ENCODE measurements around the gene ANKS3.

The ANKS3 gene

DNA sequence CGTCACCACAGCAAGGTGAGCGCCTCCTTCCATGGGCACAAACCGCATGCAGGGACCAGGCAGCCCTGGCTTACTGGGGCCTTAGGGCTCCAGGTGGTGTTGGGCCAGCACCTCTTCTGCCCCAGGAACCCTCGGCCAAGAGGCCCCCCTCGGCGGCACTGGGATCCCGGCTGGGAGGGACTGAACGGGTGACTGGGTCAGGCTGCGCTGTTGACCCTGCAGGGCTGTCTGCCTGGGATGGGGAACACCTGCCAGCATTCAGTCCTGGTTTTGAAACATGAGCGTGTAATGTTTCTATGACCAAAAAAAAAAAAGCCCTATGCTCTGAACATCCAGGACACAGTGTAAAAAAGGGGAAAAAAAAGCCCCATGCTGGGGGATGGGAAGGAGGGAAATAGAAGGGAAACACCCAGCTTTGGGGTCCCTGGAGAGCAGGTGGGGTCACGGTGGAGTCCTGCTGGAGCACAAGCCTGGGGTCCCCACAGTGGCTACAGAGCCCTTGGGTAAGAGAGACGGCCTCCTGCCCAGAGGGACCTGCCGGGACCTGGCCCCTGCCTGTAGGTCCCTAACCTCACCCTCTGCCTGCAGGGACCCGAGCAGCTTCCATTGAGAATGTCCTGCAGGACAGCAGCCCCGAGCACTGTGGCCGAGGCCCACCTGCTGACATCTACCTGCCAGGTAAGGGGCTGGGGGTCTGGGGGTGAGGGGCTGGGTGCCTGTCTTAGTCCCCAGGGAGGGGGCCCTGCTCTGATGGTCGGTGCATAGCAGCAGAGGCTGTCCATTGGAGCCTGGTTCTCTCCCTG lies 50.6 kb downstream of the ANKS3 start:
- DNase-seq, result no peak

DNA sequence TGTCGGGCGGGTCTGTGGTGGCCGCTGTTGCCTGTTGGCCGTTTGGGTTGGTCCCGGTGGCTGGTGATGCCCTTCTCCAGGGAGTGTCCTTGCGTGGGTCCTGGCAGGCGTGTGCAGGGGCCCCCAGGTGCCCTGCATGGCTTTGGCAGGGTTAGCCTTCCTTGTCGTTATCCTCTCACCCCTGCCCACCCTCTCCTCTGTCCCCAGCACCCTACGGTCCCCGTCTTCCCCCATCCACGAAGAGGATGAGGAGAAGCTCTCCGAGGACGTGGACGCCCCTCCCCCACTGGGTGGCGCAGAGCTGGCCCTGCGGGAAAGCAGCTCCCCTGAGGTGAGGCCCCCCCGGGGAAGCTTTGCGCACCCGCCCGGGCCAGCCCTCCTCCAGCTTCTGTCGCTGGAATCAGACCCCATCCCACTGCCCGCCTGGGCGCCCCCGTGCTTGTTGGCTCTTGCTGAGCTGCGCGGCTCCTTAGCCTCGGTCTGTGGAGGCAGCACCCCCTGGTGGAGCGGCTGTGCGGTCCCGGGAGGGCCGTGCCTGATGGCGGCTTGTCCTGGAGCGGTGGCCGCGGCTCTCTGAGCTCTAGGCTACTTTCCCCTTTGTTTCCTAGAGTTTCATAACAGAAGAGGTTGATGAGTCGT lies 51.3 kb downstream of the ANKS3 start:
- DNase-seq, result no peak

DNA sequence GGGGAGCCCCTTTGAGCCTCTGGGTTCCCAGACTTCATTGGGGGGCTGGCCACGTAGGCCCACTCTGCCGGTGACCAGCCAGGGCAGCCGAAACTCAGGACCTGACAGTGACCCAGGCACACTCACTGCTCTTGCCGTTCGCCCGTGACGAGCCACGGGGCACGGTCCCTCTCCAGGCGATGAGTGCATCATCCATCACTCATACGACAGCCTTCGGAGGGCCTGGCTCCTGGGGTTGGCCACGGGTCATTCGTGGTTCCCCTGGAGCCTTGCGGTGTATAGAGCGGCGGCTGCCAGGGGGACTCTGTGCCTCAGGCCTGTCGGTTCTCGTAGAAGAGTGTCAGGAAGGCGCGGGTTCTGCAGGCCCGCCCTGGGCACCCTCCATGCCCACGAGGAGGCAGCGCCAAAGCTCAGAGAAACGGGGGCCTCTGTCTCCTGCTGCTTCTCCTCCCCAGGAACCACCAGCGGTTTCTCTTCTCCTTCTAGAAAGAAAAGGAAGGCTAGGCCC lies 51.9 kb downstream of the ANKS3 start:
- DNase-seq, result no peak

DNA sequence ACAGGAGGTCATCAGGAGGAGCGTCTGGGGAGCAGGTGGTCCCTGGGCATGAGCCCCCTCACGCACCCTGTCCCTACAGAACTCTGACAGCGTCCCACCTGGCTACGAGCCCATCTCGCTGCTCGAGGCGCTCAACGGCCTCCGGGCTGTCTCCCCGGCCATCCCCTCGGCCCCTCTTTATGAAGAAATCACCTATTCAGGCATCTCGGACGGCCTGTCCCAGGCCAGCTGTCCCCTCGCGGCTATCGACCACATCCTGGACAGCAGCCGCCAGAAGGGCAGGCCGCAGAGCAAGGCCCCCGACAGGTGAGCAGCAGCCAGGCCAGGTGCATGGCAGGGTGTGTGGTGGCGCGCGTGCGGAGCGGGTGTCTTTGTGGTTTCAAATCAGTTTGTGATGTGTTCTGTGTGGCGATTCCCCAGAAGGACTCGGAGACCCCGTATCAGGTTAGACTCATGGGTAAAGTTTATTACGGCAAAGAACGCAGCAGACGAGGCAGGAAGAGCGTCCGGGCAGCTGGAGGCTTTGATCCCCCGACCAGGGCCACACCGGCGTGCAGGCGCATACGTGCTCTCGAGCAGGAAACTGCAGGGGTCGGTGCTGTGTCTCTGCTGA lies 52.5 kb downstream of the ANKS3 start:
- DNase-seq, result no peak

DNA sequence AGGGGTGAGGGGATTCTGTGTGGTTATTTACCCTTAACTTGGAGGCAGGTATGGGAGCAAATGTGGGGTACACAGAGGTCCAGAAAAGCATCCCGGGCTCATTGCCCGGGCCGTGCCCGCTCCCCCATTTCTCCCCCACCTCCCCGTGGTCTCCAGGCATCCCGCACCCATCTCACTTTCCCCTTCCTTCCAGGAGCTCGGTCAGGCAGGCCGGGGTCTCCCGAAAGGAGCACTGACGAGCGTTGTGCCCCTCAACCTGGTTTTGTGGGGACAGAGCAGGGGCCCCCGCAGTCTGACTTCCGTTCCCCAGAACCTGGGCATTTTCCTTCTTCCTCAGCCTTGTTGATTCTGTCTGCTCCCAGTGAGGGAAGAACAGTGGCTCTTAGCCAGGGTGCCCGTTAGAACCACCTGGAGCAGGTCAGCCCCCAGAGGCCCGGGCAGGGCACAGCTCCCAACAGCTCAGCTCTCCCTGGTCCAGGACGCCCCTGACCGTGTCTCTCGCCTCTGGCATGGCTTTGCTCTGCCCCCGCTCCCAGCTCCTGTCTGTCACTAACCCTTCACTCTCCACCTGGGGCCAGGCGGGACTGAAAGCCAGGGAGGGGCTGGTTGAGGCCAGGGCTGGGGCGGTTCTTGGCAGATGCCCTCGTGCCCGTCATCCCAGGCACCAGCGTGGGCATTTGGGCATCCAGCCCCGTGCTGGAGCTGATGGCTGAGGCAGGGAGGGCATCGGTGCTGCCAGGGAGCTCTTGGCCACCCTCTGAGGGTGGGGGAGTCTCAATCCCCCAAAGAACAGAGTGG lies 53.2 kb downstream of the ANKS3 start:
- DNase-seq, result no peak

DNA sequence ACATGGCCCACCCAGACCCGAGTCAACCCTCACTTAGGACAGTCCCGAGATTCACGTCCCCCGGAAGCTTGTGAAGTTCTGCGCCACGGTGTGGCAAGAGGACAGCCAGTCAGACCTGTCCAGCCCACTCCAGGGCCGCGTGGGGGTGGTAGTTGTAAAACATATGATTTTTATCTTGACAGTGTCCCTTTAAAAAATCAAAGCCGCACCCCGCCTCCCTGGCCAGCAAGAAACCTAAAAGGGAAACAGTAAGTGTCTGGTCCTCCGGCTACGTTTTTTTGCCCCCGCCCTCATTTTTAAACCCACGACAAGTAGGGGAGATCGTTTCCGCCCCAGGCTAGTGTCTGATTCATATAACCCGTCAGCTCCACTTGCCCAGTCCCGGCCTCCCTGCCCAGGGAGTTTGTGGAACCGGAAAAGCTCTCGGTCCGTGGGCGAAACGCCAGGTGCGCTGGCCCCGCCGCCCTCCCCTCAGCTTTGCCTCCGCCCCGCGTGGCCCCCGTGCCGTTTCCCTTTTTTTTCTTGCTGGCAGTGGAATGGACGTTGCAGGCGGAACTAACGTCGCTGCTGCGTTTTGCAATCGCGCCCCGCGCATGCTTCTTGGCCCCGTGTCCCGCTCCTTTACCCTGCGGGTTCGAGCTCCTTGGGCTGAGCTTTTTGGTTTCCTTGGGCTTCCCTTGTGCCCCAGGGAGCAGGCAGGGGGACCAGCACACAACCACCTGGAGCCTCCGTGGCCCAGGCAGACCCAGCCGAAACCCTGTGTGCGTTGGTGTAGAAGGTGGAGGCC lies 54.0 kb downstream of the ANKS3 start:
- DNase-seq, result no peak

DNA sequence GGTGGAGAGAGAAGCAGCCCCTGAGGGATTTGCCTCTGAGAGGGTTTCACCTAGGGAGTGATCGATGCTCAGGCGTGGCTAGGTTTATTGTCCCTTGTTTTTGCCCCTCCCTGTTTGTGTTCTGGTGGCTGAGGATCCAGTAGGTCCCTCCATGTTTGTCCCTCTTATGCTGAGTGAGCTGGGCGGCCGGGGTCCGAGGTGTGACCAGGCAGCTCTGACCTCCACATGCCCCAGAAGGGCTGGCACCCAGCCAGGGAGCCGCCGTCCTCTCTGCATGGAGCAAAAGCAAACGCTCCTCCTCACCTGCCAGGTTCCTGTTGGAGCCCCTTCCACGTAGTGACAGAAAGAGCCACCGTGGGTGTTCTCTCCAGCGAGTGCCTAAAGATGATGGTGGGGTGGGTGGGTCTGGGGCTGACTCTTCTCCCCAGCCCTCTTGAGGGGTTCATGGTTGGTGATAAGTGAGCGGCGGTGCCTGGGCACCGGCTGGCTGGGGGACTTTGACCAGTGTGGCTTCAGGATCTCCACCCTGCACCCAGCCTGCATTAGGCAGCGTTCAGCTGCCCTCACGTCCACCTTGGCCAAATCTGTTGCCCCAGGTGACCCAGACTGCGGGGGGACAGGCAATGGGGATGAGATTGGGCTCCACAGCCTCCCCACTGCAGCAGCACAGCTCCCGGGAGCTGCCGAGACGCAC lies 54.8 kb downstream of the ANKS3 start:
- no peak for DNase-seq

DNA sequence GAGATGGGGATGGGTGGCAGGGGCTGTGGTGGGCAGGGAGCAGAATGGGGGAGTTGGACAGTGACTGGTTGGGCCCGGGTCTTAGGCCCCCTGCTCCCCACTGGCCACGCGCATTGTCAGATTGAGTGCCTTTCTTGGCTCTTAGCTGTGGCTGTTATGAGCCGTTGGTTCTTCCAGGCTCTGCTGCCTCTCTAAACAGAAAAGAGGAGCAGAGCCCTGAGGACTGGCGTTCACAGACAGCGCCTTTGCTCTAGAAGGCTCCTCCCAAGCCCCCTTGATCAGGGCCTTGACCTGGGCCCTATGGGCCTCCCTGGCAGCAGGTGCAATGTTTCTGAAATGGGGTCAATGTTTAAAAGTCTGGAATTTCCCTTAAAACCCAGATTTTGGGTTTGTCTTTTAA lies 55.5 kb downstream of the ANKS3 start:
- DNase-seq, result no peak

DNA sequence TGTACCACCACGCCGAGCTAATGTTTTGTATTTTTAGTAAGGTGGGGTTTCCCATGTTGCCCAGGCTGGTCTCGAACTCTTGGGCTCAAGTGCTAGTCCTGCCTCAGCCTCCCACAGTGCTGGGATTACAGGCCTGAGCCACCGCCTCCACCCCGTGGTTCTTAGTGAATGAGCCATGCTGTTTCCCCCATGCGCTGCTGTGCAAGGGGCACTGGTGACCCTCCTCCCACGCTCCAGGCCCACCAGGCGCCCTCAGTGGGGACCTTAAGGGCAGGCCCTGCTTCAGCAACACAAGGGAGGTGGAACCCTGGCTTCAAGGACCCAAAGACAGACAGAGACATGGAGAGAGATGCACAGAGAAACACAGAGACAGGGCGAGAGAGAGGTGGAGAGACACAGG lies 56.1 kb downstream of the ANKS3 start:
- DNase-seq, result no peak

DNA sequence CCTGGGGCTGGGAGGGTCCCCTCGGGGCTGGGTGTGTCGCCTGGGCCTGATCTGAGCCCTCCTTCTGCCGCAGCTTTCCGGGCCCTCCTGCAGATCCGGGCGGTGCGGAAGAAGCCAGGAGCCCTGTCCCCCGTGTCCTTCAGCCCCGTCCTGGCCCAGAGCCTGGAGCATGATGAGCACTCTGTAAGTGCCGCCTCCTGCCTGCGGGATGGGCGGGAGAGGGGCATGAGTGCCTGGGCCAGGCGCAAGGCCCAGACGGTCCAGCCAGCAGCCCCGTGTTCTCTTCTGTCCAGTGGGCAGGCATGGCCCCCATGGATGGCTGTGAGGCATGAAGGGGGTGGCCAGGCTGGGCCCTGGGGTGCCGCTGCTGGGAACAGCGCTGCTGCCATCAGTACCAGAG lies 56.7 kb downstream of the ANKS3 start:
- no peak for DNase-seq

DNA sequence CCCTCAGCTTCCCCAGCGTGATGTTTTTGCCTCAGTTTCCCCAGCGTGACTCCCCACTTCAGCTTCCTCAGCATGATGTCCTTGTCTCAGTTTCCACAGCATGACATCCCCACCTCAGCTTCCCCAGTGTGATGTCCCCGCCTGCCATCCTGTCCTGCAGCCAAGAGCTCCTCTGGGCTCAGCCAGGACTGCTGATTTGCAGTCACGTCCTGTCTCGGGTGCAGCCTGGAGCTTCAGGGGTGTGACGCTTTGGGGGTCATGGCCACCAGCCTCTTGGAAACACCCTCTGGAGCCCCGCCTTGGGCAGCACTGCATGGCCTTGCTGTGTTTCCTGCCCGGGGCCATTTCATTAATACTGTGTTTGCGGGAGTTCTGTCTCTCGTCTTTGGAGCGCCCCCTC lies 57.2 kb downstream of the ANKS3 start:
- no peak for DNase-seq

DNA sequence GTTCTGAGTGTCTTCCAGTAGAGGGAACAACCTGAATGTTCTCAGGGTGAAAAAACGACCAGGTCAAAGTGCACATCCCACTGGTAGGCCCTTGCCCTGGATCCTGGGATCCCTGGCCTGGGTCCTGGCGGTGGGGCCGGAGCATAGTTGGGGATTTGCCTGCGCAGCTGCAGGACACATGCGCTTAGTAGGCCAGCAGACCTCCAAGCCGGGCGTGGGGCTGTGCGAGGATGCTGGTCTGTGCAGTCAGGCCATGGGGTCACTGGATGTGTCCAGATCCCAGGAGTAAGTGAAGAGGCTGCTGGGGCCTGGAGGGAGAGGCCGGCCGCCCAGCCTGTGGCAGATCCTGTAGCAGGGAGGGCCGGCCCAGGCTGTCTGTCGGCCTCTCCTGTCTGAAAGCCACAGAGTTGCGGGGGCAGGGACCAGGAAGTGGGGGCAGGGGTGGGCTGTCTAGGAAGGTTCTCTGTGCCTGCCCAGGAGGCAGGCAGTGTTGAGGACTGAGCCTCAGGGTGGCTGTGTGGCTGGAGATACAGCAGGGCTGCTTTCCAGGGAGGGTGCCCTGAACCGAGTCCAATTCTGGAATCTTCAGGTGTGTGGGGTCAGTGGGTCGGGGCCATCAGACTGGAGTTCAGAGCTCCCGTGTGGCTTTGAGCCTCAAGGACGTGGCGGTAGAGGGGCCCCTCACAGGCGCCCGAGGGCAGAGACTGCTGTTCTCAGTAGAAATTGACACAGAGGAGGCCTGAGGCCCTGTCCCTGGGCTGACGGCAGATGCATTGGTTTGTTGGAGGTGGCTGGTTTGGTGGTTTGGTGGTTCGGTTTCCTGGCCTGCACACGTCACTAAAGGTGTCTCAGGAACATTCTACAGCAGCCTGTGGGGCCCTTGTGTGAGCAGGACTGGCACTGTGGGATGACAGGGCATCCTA lies 57.9 kb downstream of the ANKS3 start:
- DNase-seq, result peak; percentile 51

DNA sequence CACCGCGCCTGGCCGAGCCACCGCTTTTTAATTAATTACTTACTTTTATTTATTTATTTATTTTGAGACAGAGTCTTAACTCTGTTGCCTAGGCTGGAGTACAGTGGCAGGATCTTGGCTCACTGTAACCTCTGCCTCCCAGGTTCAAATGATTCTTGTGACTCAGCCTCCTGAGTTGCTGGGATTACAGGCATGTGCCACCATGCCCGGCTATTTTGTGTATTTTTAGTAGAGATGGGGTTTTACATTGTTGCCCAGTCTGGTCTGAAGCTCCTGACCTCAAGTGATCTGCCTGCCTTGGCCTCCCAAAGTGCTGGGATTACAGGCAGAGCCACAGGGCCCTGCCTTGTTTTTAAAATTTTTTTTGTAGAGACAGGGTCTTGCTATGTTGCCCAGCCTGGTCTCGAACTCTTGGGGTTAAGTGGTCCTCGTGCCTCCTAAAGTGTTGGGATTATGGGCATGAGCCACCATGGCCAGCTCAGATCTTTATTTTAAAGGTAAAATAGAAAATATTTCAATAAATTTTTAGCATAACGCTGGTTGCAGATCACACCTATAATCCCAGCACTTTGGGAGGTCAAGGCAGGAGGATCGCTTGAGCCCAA lies 59.0 kb downstream of the ANKS3 start:
- DNase-seq, result no peak

DNA sequence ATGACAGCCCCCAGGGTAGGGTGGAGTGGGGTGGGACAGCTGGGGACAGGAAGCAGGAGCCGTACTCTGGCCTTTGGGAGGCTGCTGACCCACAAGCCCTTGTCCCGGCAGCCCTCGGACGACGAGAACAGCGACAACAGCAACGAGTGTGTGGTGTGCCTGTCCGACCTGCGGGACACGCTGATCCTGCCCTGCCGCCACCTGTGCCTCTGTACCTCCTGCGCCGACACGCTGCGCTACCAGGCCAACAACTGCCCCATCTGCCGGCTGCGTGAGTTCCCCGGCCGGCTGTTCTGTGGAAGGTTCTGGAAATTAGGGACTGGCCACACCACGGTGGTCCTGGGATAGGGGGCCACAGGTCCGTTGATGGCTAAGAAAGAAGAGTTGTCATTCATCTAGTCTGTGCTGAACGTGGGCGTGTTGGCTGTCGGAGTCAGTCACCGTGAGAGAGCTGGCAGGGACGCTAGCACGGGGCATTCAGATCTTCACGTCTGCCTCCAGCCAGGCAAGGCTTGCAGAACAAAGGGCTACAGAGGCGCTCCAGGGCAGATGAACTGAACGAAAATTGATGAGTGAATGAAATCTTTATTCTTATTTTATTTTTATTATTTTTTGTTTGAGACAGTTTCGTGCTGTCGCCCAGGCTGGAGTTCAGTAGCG lies 60.6 kb downstream of the ANKS3 start:
- no peak for DNase-seq

DNA sequence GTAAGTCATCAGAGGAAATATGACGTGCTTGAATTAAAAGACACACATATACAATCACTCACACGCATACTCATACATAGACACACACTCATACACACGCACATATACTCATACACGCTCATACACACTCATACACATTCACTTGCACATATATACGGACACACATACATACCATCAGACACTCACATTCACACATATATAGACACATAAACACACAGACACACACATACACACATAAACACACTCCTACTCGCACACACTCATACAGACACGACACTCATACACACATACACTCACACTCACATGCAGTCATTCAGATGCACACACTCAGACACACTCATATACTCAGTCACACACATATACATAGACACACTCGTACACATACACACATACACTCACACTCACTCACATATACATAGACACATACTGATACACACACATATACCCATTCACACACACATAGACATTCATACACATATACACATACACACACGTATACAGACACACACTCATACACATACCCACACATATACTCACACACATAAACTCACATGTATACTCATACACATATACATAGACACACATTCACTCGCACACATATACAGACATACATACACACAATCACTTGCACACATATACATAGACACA lies 65.6 kb downstream of the ANKS3 start:
- DNase-seq, result no peak

DNA sequence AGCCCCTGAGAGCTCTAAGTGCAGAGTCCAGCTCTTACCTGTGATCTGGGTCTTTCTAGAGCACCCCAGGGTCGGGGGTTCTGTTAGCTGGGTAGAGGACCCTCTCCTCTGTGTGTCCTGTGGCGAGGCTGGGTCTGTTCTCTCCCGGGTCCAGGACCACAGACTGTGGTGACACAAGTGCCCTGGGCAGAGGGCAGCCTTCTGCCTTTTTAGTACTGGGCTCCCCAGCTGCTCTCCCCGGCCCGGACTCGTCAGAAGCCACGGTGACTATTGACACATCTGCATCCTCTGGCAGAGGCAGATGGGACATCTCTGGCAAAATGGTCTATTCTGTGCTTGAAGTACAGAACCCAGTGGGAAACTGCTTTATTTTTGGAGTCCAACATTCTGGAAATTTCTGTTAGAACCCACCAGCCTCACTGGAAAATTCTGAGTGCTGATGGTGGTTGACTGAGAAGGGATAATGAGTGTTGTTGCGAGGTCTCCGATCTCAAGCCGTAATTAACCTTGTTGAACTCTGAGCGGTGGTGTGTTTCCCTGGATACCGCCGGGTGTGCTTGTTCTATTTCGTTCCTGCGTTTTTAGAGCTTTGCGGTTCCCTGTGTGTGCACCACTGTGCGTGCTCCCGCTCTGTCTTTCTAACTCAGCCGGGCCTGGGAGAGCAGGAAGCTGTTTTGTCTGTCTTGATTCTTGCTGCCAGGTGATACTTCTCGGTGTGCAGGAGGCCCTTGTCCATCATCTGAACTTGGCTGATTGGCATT lies 66.7 kb downstream of the ANKS3 start:
- DNase-seq, result no peak

DNA sequence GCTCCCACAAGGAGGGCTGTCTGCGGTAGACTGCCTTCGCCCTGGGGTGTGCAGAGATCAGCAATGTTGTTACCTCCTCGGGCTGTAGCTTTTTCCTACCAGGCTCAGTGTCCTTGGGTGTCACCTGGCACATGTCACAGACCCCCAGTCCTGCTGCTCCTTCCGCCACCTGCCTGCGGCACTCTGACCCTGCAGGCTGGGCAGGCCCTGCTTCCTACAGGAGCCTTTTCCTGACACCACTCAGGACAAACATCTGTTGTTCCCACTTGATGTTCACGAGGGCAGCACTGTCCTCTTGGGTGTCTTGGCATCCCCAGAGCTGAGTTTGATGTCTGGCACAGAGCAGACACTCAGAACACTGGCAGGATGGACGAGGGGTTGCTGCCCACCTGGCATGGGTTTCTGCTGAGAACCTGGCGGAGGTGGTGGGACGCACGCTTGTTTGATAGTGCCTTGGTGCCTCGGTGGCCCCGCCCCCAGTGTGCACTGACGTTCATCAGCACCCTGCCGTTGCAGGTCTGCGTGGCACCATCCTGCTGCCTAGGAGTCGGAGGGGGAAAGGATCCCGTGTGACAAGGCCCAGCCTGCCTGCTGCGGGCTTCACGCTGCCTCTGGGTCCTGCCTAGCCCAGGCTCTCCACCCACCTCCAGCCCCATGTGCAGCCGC lies 67.4 kb downstream of the ANKS3 start:
- DNase-seq, result no peak
